Activated naive CD8-positive, alpha-beta T cell treated with anti-CD3 and anti-CD28 coated beads, Interleukin-2, amount 10 ng/mL, durations not matched to agents 7 days and 5 days (primary cell): ENCODE measurements around the gene AKR1D1. TPM values are rescaled to one million over a fixed set of nuclear protein-coding genes. Genes with fewer than 3 reads are reported as not detected.

Experiments used
- total RNA-seq, 2 experiments: library from RNA; stranded (reverse); gene quantifications; one replicate each; pipeline ENCODE4 v1.2.3, GENCODE V29; 2021

AKR1D1 gene
- total RNA-seq, 2 experiments from 2014 or later: not detected

Other genes with a start within 250 kb of the AKR1D1 start
- gene DGKI, start 229.5 kb upstream of the AKR1D1 start, total RNA-seq: not detected
- 10 to 100 TPM; 20.6 to 25.4 TPM for gene CREB3L2, start 74.4 kb upstream of the AKR1D1 start, total RNA-seq